HG02678 (cell line): ENCODE results near the gene IL19.

Experiments used
- ATAC-seq: cut with Tn5 transposase; IDR thresholded peaks from one replicate; pipeline ENCODE4 v1.9.1; 2021; ENCODE audit warnings: mild to moderate bottlenecking, moderate library complexity; ENCODE audit not compliant: unreplicated experiment

The IL19 gene

GRCh38 chr1:206797534-206798383 is 27.2 kb downstream of the IL19 start:
- no peak for ATAC-seq

- no peak for ATAC-seq
Measured at GRCh38 chr1:206798384-206798996, 27.9 kb downstream of the IL19 start.

DNA sequence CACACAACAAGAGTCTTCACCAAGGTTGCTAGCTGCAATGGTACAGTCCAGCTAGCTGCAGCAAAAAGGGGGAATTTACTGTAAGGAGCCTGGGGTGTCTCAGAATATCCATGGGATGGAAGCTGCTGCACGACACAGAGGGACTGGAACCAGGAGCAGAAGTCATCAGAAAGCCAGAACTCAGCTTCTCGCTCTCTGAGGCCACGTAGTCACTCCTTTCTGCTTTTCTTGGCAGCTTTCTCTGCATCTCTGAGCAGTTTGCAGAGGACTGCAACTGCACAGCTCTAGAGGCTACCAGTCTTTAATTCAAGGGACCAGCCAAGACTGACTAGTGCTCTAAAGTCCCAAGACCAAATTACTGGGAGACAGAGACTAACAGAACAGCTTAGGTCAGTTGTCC is 28.7 kb downstream of the IL19 start:
- no peak for ATAC-seq

- ATAC-seq, result no peak
Measured at GRCh38 chr1:206800411-206800810, 29.8 kb downstream of the IL19 start.

- ATAC-seq, result no peak
Measured at GRCh38 chr1:206800891-206801290, 30.3 kb downstream of the IL19 start.

GRCh38 chr1:206801467-206801866 is 30.9 kb downstream of the IL19 start:
- ATAC-seq, result no peak

DNA sequence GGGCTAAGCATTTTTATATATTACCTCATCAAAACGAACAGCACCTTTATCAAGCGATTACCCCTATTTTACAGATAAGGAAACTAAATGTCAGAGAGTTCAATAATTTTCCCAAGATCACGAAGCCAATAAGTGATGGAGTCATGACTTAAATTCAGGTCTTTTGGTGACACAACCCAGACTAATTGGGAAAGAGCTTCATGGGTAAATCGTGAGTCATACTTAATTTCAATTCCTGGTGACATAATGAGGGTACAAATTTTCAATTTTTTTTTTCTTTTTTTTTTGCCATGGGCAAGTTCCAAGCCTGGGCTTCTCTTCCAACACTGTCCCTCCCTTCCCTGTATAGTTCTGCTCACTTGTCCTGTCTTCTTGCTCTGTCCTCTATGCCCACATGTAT is 31.8 kb downstream of the IL19 start:
- no peak for ATAC-seq

GRCh38 chr1:206803221-206803730 is 32.7 kb downstream of the IL19 start:
- peak; percentile 97 for ATAC-seq

GRCh38 chr1:206804156-206804737 is 33.7 kb downstream of the IL19 start:
- no peak for ATAC-seq

- ATAC-seq, result no peak
Measured at GRCh38 chr1:206805357-206805756, 34.8 kb downstream of the IL19 start.

- peak; percentile 62 for ATAC-seq
Measured at GRCh38 chr1:206808615-206809014, 38.0 kb downstream of the IL19 start.

- no peak for ATAC-seq
Measured at GRCh38 chr1:206809504-206810084, 39.0 kb downstream of the IL19 start.

DNA sequence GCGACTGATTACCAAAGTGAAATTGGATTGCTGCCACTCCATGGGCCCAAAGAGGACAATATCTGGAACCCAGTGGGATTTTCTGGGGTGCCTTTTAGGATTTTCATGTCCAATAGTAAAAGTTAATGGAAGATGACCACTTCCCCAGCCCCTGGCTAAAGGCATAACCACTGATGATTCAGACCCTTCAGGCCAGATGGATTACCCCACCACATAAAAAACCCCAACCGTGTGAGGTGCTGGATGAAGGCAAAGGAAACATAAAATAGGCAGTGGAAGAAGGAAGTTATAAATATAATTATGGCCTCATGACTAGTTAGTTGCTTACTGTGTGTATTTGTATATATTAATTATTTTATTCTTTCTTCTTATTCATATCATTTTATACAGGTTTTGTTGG is 41.9 kb downstream of the IL19 start:
- no peak for ATAC-seq

DNA sequence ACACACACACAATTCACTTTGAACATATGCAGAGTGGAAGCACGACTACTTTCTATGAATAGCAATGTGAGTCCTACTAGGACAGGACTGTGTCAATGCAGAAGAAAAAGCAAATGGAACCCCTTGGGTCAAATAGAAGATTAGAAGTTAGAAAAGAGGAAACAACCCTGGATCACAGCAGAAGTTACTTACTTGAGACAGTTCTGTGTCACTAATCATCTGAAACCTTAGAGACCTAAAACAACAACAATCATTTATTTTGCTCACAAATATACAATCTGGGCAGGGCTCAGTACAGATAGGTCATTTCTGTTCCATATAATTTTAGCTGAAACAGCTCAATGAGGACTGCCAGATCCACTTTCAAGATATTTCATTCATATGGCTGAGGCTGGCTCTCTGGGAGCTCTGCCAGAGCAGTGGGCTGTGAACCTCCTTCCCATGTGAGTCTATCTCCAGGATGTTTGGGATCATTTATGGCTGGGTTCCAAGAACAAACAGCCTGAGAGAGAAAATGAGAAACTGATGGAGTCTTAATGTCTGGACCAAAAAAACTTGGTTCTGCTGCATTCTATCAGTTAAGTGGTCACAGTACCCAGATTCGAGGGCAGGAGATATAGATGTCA is 44.3 kb downstream of the IL19 start:
- ATAC-seq, result no peak

DNA sequence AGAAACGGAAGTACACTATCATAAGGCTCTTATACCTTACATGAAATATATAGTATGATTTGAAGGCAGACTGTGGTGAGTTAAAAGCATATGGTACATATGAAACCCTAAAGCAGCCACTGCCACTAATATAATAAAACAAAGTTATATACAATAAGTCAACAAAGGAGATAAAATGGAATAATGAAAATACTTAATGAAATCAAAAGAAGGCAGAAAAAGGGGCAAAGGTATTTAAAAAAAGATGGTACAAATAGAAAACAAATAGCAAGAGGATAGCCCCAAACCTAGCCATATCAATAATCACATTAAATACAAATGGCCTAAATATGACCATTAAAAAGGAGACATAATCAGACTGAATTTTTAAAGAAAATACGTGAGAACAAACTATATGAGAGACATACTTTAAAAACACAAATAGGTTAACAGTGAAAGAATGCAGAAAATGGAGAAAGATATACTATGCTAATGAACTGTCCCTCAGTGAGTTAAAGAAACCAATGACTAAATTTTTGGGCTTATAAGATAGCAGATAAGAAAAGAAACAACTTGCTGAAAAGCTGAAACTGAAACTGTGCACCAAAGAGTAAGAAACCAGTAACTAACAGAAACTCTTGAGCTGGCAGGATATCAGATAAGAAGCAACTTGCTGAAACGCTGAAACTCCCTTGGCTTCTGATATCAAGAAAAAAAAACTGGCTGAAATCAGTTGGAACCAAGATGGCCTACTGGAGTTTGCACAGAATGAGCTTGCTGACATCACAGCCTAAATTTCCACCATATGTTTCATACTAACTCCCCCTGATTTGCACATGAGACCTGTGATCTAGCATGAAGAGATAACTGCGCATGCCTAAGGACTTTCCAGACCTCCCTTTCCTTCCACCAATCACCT is 46.1 kb downstream of the IL19 start:
- ATAC-seq, result peak; percentile 77

- no peak for ATAC-seq
Measured at GRCh38 chr1:206821493-206821892, 50.9 kb downstream of the IL19 start.

GRCh38 chr1:206823727-206824126 is 53.2 kb downstream of the IL19 start:
- ATAC-seq, result no peak

DNA sequence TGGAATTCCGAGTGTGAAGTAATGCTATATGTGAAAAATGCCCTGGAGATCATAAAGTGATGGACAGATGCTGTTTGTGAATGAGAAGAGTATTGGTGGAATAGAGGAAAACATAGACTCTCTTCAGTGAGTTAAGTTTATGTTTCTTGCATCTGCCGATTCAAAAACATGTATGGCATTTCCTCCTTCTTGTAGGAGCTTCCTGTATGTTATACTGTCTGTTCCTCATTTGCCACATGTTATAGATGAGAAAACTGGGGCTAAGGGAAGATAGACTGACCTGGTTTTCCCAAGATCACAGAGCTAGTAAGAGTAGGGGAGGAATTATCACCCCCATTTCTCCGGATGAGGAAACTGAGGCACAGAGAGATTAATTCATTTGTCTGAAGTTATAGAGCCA is 53.8 kb downstream of the IL19 start:
- no peak for ATAC-seq

GRCh38 chr1:206826394-206826793 is 55.8 kb downstream of the IL19 start:
- no peak for ATAC-seq

GRCh38 chr1:206828061-206828460 is 57.5 kb downstream of the IL19 start:
- no peak for ATAC-seq
